ENCODE measurements around the gene SAFB. TPM values are rescaled to one million over a fixed set of nuclear protein-coding genes. Genes with fewer than 3 reads are reported as not detected.

Gene SAFB
- total and polyA plus RNA-seq, 2 of the 13 experiments (the other 11 are each of a cell fraction or from before 2014, with no cell fraction given), result 21.0 to 28.4 TPM

- TF ChIP-seq ZNF34 (CRISPR knock-in tag; IDR thresholded peaks at IDR 0.05; ENCODE audit: borderline replicate concordance) (no peak), SRSF4 (IDR thresholded peaks at IDR 0.05; ENCODE audit: low read depth, low read length, poor library complexity, severe bottlenecking) (no peak), POLR2A (IDR thresholded peaks at IDR 0.05; ENCODE audit: insufficient read depth in 1 of 2, low read depth in 2 of 2, low read length in 2 of 2) (no peak), ZMAT3 (CRISPR knock-in tag; conservative IDR thresholded peaks at IDR 0.05) (no peak), ZNF580 (CRISPR knock-in tag; IDR thresholded peaks at IDR 0.05; ENCODE audit: borderline replicate concordance, low read depth) (no peak), ZNF775 (CRISPR knock-in tag; IDR thresholded peaks at IDR 0.05; ENCODE audit: borderline replicate concordance) (no peak), TSC22D2 (CRISPR knock-in tag; IDR thresholded peaks at IDR 0.05; ENCODE audit: borderline replicate concordance) (no peak), U2AF1 (optimal IDR thresholded peaks at IDR 0.05; ENCODE audit: low read depth, low read length) (no peak), ZNF3 (CRISPR knock-in tag; IDR thresholded peaks at IDR 0.05) (no peak), XBP1 (CRISPR knock-in tag; IDR thresholded peaks at IDR 0.05) (no peak), PAX8 (CRISPR knock-in tag; IDR thresholded peaks at IDR 0.05; ENCODE audit: borderline replicate concordance) (no peak), MXD3 (CRISPR knock-in tag; IDR thresholded peaks at IDR 0.05) (no peak), ZNF547 (CRISPR knock-in tag; IDR thresholded peaks at IDR 0.05) (no peak), NPAS2 (CRISPR knock-in tag; IDR thresholded peaks at IDR 0.05; ENCODE audit: borderline replicate concordance) (no peak), ZNF335 (CRISPR knock-in tag; IDR thresholded peaks at IDR 0.05) (no peak)
Measured at GRCh38 chr19:5594521-5594950, 28.3 kb upstream of the SAFB start (continued).

- BruUV-seq (replicated peaks), result no TSS peak
- Histone ChIP-seq H3K79me2 (ENCODE audit: insufficient read depth, low read length) (no peaks in the 10 kb centered on the region), H3K9me3 (ENCODE audit: low read length) (no peaks in the 10 kb centered on the region), H3K9ac (ENCODE audit: insufficient read depth, low read depth, low read length) (no peak overlapping the region; the same call in 1 of the 2 replicates), H3K27me3 (ENCODE audit: control insufficient read depth in 1 of 2, insufficient read depth in 2 of 2, low read length in 2 of 2) (no peaks in the 10 kb centered on the region), H4K20me1 (ENCODE audit: insufficient read depth, low read length) (peaks cover 4% of the 10 kb centered on the region; the same call in 1 of the 2 replicates), H3K4me2 (ENCODE audit: low read depth, low read length) (no peak overlapping the region), H2AFZ (ENCODE audit: low read length) (no peak overlapping the region), H3K36me3 (replicated peaks in 1 of 2; ENCODE audit: control insufficient read depth in 1 of 2, insufficient read depth in 2 of 2, low read length in 2 of 2) (peaks cover 46 to 91% of the 10 kb centered on the region in 2 experiments), H3K27ac (ENCODE audit: extremely low read length, insufficient read depth, low read length) (peak overlapping the region; percentile 78), H3K4me3 (replicated peaks in 1 of 3; ENCODE audit: insufficient read depth in 1 of 3, low read depth in 2 of 3, low read length in 3 of 3) (no peak overlapping the region), H3K4me1 (ENCODE audit: insufficient read depth, low read length) (peaks cover 22% of the 10 kb centered on the region)
- DNase-seq (ENCODE audit: low spot score), result no peak
- POLR2A ChIA-PET, result interaction anchor here (2.6 kb wide), 1 partner anchor 28 kb away, joined by 12 read pairs; the partner anchor contains the start of genes SAFB and SAFB2
- ATAC-seq, result peak; percentile 6; the same call in 1 of the 3 replicates
- TF ChIP-seq ZBTB33 (CRISPR knock-in tag; IDR thresholded peaks at IDR 0.05), result peak; percentile 87; the same call in 1 of the 2 replicates
- no peak for TF ChIP-seq PLRG1 (conservative IDR thresholded peaks at IDR 0.05)
- TF ChIP-seq ZNF770 (CRISPR knock-in tag; IDR thresholded peaks at IDR 0.05), result no peak
- no peak for TF ChIP-seq DDIT3 (CRISPR knock-in tag; IDR thresholded peaks at IDR 0.05)
- CTCF ChIA-PET (ENCODE audit: low intra/inter-chr PET ratio, low total read pairs), result no interaction called here
- 95% methylated on average over 12 of the region's 18 CpGs for WGBS (ENCODE audit: low lambda C conversion rate)
- no peak for FAIRE-seq
- intact Hi-C loops (cut with micrococcal nuclease; ENCODE audit: unreplicated experiment), result no loop called here
- in situ Hi-C loops (cut with HindIII; ENCODE audit: extremely low pct_ligation_motif_present, low pct_unique_long_range_greater_than_20kb), result no loop called here
Measured at GRCh38 chr19:5595129-5595528, 27.8 kb upstream of the SAFB start.
